ENCODE results near the gene SLIT3.

The SLIT3 gene

GRCh38 chr5:168829044-168829443, 471.9 kb downstream of the SLIT3 start:
- no peak for DNase-seq (ENCODE audit: low read depth)

GRCh38 chr5:168827636-168828035, 473.3 kb downstream of the SLIT3 start:
- no peak for DNase-seq (ENCODE audit: low read depth)

- no peak for DNase-seq (ENCODE audit: low read depth)
Observed at GRCh38 chr5:168826246-168826725, 474.7 kb downstream of the SLIT3 start.

GRCh38 chr5:168822745-168823281, 478.1 kb downstream of the SLIT3 start:
- no peak for DNase-seq (ENCODE audit: low read depth)

GRCh38 chr5:168822248-168822744, 478.6 kb downstream of the SLIT3 start:
- DNase-seq (ENCODE audit: low read depth): no peak

- no peak for DNase-seq (ENCODE audit: low read depth)
Observed at GRCh38 chr5:168820874-168821273, 480.1 kb downstream of the SLIT3 start.

GRCh38 chr5:168819004-168819621, 481.8 kb downstream of the SLIT3 start:
- no peak for DNase-seq (ENCODE audit: low read depth)

- no peak for DNase-seq (ENCODE audit: low read depth)
Observed at GRCh38 chr5:168818558-168818957, 482.4 kb downstream of the SLIT3 start.

- no peak for DNase-seq (ENCODE audit: low read depth)
Observed at GRCh38 chr5:168817591-168817990, 483.3 kb downstream of the SLIT3 start.

GRCh38 chr5:168816661-168817060, 484.3 kb downstream of the SLIT3 start:
- no peak for DNase-seq (ENCODE audit: low read depth)

GRCh38 chr5:168813184-168813968, 487.6 kb downstream of the SLIT3 start:
- DNase-seq (ENCODE audit: low read depth): no peak

GRCh38 chr5:168810641-168811040, 490.3 kb downstream of the SLIT3 start:
- no peak for DNase-seq (ENCODE audit: low read depth)

GRCh38 chr5:168809218-168809617, 491.7 kb downstream of the SLIT3 start:
- DNase-seq (ENCODE audit: low read depth): no peak

GRCh38 chr5:168808051-168808616, 492.8 kb downstream of the SLIT3 start:
- DNase-seq (ENCODE audit: low read depth): no peak

- no peak for DNase-seq (ENCODE audit: low read depth)
Observed at GRCh38 chr5:168807287-168807686, 493.7 kb downstream of the SLIT3 start.

GRCh38 chr5:168803541-168803940, 497.4 kb downstream of the SLIT3 start:
- no peak for DNase-seq (ENCODE audit: low read depth)

- DNase-seq (ENCODE audit: low read depth): no peak
Observed at GRCh38 chr5:168802337-168802736, 498.6 kb downstream of the SLIT3 start.

- no peak for DNase-seq (ENCODE audit: low read depth)
Observed at GRCh38 chr5:168801567-168801966, 499.4 kb downstream of the SLIT3 start.

GRCh38 chr5:168800701-168801100, 500.2 kb downstream of the SLIT3 start:
- no peak for DNase-seq (ENCODE audit: low read depth)

GRCh38 chr5:168798065-168799023, 502.6 kb downstream of the SLIT3 start:
- no peak for DNase-seq (ENCODE audit: low read depth)
